NCI-H510A treated with DMSO at 0.1 percent for 48 hours (cell line): ENCODE results near the gene GMPPB.
A peak's percentile ranks its signal among the peaks of the same experiment; 100 is the strongest.

Experiments
- DNase-seq: peaks from one replicate; lab custom pipeline; 2025; lab: John Stamatoyannopoulos, UW

The GMPPB gene

GRCh38 chr3:49727924-49728361 lies 4.2 kb upstream of the GMPPB start:
- DNase-seq = no peak

GRCh38 chr3:49727154-49727923 lies 3.6 kb upstream of the GMPPB start:
- no peak for DNase-seq

- no peak for DNase-seq
Observed at GRCh38 chr3:49725906-49726681, 2.3 kb upstream of the GMPPB start.

- no peak for DNase-seq
Observed at GRCh38 chr3:49724586-49724985, 835 bp upstream of the GMPPB start.

GRCh38 chr3:49723296-49723627 lies 489 bp downstream of the GMPPB start:
- DNase-seq = peak; percentile 8

- DNase-seq = no peak
Observed at GRCh38 chr3:49722896-49723295, 855 bp downstream of the GMPPB start.

- no peak for DNase-seq
Observed at GRCh38 chr3:49721896-49722781, 1.6 kb downstream of the GMPPB start.

GRCh38 chr3:49721596-49721895 lies 2.2 kb downstream of the GMPPB start:
- DNase-seq = no peak

- no peak for DNase-seq
Observed at GRCh38 chr3:49720855-49721595, 2.7 kb downstream of the GMPPB start.

- DNase-seq = peak; percentile 85
Observed at GRCh38 chr3:49719214-49719884, 4.4 kb downstream of the GMPPB start, which contains the start of gene AMIGO3. Gene AMIGO3, minus strand, starts transcription at chr3:49719684. Its CDS starts 219 bp downstream, at chr3:49719465.

- peak; percentile 9 for DNase-seq
Observed at GRCh38 chr3:49718858-49719213, 4.9 kb downstream of the GMPPB start.

- DNase-seq = no peak
Observed at GRCh38 chr3:49717959-49718857, 5.5 kb downstream of the GMPPB start.

- DNase-seq = no peak
Observed at GRCh38 chr3:49717211-49717958, 6.4 kb downstream of the GMPPB start.

GRCh38 chr3:49716691-49717210 lies 7.0 kb downstream of the GMPPB start:
- DNase-seq = no peak

GRCh38 chr3:49716169-49716568 lies 7.6 kb downstream of the GMPPB start:
- DNase-seq = no peak

- no peak for DNase-seq
Observed at GRCh38 chr3:49715611-49716121, 8.1 kb downstream of the GMPPB start.

GRCh38 chr3:49714728-49715550 lies 8.8 kb downstream of the GMPPB start:
- no peak for DNase-seq
